NCI-H2196 treated with DMSO at 0.1 percent for 48 hours (cell line): Measurements from ENCODE around the gene BNIP5.
"Not testable (repeated sequence)": the region's sequence is repeated elsewhere in the genome, so short reads cannot be mapped to it uniquely, and the experiment has no call there.

Experiments used
- DNase-seq: peaks from one replicate; lab custom pipeline; 2025; ENCODE audit not compliant: unreplicated experiment; lab: John Stamatoyannopoulos, UW

The BNIP5 gene

DNA sequence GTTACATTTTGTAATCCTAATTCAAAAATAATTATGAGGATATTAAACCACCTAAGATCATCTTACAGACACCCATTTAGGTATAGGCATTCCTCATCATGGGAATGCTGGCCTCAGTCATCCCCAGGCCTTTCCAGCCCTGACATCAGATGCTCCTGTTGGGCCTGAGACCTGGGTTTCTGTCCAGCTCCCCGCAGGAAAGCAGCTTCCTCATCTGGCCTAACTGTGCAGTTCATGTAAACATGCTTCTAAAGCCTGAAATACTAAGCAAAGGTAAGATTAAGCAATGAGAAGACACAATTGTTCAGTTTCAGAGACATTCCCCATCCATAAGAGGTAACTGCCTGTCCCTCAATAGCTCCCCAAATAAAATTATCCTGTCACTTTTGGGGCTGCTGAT is 31.7 kb upstream of the BNIP5 start:
- no peak for DNase-seq

DNA sequence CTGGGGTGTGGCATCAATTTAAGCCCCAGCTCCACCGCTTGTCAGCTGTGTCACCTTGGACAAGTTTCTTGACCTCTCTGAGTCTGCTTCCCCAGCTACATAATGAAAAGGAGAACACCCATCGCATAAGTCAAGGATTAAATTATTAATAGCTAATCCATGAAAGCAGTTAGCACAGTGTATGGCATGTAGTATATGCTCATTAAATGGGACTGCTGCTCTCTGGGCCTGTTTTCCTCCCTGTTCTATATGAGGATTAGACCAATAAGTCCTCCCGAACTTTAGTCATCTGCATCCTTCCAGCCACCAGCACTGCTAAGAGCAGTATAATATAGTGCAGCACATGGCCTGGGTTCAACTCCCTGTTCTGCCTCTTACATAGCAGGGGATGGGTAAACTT is 31.1 kb upstream of the BNIP5 start:
- DNase-seq, result no peak

DNA sequence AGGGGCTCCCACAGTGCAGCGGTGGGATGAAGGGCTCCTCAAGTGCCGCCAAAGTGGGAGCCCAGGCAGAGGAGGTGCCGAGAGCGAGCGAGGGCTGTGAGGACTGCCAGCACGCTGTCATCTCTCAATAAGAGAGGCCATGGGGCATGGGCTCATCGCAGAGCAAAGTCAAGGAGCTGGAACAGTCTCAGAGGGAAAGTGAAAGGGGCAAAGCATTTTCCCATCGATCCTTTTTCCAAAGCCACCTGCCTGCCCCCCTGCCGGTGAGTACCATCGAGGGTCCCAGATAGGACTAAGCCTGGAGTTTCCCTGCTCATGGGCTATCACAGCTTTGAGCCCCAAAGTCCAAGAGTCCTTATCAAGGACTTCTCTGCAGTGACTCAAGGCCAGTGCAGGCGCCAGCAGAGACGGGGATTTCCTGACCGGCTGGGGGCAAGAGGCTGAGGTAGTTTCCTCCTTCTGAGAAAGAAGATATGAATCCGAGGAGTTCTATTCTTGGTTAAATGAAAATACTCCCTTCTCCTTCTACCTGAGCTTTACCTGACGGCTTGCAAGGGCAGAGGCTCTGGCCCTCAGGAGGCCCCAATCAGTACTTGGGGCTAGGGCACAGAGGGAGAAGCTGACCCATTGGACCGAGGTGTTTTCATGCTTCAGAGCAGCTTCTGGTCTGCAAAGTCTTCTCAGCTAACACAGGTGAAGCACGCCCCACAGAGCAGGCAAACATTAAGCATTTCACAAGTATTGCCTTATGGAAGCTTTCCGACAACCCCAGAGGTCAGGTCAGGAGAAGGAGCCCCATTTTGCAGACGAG is 28.2 kb upstream of the BNIP5 start:
- no peak for DNase-seq

DNA sequence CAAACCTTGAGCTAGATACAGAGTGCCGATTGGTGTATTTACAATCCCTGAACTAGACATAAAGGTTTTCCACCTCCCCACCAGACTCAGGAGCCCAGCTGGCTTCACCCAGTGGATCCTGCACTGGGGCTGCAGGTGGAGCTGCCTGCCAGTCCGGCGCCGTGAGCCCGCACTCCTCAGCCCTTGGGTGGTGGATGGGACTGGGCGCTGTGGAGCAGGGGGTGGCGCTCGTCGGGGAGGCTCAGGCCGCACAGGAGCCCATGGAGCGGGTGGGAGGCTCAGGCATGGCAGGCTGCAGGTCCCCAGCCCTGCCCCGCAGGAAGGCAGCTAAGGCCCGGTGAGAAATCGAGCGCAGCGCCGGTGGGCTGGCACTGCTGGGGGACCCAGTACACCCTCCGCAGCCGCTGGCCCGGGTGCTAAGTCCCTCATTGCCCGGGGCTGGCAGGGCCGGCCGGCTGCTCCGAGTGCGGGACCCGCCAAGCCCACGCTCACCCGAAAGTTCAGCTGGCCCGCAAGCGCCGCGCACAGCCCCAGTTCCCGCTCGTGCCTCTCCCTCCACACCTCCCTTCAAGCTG is 27.5 kb upstream of the BNIP5 start:
- not testable (repeated sequence) for DNase-seq

DNA sequence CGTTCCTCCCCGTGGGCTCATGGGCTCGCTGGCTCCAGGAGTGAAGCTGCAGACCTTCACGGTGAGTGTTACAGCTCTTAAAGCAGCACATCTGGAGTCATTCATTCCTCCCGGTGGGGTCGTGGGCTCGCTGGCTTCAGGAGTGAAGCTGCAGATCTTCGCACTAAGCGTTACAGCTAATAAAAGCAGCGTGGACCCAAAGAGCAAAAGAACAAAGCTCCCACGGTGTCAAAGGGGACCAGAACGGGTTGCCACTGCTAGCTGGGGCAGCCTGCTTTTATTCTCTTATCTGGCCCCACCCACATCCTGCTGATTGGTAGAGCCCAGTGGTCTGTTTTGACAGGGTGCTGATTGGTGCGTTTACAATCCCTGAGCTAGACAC is 26.7 kb upstream of the BNIP5 start:
- not testable (repeated sequence) for DNase-seq

DNA sequence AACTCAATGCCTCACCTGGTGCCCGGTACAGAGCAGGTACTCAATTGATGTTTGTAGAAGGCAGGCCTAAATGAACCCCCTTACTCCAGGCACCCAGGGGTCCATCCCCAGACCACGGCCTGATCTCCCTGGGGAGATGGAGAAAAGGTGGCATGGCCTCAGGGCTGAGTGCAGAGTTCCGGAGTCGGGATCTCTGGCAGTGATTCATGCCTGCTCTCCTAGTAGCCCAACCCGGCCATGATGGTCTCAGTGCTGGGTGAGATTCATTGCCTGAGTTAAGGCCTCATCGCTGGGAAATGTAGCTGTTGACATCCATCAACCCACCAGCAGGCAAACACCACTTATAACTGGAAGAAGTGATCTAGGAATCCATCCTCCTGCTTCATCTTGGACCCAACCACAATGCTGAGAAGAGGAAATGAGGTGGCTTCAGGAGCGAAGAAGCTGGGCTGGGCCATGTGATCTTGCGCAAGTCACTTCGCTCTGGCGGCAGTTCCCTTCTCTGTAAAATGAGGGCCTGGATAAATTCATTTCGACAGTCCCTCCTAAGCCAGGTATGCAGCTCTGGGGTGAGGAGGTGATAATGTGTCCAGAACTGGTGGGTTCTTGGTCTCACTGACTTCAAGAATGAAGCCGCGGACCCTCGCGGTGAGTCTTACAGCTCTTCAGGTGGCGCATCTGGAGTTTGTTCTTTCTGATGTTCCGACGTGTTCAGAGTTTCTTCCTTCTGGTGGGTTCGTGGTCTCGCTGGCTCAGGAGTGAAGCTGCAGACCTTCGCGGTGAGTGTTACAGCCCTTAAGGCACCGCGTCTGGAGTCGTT is 26.1 kb upstream of the BNIP5 start:
- DNase-seq, result no peak

DNA sequence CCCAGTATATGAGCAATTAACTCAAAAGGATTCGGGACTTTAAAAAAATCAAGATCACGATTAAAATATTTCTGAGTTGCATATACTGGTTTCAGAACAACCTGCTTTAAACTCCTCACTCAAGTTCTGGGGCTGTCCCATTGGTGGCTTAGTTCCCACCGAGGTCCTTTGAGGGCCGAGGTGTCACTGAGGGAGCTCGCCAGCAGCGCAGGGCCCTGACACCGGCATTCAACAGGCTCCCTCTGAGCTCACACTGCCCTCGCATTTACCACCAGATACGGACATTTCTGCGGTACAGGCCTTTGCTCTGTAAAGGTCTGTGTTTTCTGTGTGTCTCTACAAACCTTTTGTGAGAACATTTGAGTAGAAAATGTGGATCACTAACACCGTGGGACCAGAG is 24.4 kb upstream of the BNIP5 start:
- DNase-seq, result no peak

DNA sequence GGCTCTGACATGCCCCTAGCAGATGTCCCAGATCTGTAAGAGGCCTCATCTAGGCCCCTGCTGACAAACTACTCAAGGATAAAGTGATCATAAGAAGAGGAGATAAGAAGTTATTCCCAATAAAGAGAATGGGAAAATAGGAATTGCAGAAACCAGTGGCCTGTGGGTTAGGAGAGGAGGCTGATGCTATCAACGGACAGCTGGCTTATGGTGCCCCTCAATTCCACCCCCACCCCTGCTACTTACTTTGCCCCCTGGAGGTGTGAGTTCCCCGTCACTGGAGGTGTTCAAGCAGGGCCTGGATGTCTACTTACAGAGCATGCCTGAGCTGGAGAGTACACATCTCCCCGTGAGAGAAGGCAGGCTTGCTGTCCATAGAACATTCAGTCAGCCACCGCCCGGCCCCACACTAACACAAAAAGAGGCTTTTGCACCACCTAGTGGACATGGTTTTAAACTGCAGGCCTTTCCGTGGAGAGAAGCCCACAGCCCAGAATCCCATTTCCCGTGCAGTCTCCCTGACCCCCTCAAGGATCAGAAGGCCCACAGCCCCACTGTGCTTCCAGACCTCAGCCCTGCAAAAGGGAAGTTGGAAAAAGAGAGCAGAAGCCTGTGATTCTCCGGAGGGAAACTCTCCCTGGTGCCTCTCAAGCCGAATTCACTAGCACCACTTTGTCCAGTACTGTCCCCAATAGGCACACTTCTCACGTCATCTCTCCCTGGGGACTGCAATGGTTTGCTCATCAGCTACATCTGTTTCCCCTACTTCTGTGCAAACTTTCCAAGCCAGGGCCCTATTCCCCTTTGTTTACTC is 23.8 kb upstream of the BNIP5 start:
- peak; percentile 69 for DNase-seq

DNA sequence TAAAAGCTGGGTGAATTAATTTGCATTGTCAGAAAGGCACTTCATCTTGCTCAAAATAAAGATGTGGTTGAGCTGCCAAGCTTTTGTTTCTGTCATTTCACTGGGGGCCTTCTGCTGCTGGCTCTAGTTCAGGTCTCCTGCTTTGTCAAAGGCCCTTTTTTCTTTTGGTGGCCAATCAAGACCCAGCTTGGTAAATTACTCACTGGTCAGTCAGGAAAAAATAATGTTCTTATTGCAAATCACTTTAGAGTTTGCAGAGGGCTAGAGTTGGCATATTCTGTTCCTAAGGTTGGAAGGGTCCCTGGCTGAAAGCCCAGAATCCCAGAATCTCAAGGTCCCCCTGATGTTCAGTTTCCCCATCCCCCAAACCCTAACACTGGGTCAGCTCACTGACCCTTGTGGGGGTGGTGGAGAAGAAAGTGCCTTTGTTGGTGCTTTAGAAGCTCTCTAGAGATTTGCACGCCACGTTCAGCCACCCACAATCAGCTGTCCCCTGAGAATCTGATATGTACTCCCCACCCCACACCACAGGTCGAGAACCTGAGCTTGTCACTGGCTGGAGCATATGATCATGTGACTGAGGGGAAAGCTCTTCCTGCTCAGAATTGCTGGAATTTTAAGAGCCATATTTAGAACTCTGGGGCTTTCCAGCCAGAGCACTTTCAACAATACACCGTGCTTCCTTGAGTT is 21.7 kb upstream of the BNIP5 start:
- DNase-seq, result peak; percentile 36

DNA sequence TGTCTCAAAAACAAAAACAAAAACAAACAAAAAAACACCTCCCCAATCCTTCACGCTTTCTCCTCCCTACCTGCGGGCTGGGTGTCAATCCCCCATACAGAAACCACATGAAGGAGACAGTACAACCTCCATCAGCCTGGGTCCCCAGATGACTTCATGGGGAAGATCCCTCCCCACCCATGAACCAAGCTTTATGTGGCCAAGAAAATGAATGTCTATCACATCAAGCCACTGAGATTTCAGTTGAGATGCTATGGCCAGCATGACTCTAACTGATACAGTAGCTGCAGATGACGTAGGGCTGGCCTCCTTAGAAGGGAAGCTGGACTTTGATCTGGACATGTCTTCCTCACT is 21.2 kb upstream of the BNIP5 start:
- no peak for DNase-seq

DNA sequence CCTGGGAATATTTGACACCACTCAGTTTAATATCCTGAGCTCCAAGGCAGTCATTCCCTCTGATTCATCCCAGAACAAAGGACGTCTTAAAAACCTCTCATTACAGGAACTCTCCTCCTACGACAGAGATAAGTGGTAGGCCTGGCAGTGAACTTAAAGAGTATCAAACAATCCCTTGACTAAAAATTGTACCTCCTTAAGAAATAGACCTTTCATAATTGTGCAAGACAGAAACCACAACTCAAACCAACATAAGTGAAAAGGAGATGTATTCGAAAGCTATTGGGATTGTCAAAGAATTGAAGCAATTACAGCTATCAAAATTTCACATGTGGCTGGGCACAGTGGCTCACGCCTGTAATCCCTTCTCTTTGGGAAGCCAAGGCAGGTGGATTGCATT is 19.1 kb upstream of the BNIP5 start:
- DNase-seq, result no peak

DNA sequence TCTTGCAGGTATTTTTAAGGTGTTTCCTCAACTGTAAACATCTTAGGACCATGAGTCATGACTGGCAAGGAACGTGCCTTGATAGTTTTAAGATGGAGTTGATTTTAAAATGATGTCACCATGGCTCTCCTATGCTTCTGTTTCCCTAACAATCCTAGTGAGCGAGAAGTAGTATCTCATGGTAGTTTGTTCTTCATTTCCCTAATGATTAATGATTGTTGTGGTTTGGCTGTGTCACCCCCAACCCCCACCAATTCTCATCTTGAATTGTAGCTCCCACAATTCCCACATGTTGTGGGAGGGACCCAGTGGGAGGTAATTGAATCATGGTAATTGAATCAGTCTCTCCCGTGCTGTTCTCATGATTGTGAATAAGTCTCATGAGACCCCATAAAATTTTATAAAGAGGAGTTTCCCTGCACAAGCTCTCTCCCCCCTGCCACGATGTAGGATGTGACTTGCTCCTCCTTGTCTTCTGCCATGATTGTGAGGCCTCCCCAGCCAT is 16.8 kb upstream of the BNIP5 start:
- no peak for DNase-seq

DNA sequence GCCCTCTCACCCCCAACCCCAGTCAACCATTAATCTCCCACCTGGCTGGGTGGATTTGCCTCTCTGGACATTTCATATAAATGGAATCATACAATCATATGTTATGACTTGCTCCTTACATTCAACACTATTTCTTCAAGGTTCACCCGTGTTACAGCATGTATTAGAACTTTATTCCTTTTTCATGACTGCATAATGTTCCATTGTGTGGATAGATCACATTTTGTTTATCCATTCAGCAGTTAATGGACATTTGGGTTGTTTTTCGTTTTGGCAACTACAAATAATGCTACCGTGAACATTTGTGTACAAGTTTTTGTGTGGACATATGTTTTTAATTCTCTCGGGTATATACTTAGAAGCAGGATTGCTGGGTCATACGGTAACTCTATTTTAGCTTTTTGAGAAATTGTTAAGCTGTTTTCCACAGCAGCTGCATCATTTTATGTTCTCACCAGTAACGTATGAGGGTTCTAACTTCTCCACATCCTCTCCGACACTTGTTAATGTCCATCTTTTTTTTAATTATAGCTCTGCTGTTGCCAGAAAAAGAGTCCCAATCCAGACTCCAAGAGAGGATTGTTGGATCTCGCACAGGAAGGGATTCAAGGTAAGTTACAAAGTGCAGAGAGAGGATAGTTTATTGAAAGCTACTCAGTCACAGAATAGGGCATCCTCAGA is 15.9 kb upstream of the BNIP5 start:
- DNase-seq, result no peak

DNA sequence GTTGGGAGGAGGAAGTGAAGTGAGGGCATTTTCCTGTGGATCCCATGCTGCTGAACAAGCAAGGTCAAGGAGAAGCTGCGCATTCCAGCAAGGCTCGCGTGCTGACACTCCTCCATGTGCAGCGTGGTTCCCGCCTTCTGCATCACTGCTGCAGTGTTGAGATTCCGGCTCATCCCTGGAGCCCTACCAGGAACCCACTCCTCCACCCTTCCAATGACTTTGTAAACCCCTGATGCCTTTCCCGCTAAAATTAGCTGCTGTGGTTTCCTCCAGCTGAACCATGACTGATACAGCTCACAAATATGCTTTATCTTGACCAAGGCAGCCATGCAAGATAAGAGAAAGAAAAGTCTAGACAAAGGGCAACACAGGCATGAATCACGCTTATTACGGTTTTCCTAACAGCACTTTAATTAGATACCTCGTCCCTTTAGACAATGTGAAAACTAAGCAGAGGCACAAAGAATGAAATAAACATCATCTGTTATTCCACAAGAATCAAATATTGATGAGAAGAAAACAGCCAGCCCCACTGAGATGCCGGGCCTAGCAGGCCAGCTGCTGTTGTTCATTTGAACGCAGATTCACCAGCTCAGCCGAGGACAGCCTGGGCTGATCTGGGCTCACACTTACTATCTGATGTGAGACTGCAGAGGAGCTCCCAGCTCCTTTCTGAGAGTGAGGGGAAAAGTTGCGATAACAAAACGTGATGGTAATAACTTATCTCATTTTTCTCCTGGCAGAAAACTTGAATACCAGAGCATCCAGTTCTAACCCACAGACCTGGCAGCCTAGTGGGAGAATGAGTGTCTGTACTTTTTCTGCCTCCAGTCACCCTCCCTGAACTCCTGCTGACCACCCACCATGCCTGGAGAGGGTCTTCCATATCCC is 14.2 kb upstream of the BNIP5 start:
- no peak for DNase-seq

DNA sequence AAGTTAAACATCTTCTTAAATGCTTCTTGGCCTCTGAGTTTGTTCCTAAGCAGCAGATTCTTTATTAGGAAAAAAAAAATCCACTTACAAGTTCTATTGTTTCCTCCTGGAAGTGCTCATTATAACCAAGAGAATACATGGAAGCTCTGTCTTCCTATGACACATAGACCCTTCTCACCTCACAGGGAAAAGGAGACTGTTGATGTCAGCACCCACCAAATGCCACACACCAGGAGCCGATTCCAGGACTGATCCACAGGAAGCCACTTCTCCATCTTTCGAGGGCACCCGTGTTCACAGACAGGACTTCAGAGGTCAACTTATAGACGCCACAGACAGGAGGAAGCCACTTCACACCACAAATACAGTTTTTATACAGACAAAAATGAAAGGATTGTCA is 13.4 kb upstream of the BNIP5 start:
- DNase-seq, result no peak

DNA sequence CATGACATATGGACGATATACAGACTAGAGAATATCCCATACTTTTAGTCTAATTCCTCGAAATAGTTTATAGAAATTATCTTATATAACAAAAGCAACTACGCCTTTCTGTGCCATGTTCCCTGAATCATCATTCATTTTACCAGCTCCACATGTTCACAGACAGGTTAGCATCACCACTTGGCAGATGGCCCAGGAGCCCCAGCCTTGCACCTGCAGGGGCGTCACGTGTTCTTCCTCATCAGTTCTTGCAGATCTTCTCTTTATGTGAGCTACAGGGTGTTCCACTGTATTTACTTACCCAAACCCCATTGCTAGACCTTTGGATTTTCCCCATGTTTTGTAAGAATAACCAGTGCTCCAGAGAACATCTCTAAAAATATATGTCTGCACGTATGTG is 12.6 kb upstream of the BNIP5 start:
- peak; percentile 67 for DNase-seq

DNA sequence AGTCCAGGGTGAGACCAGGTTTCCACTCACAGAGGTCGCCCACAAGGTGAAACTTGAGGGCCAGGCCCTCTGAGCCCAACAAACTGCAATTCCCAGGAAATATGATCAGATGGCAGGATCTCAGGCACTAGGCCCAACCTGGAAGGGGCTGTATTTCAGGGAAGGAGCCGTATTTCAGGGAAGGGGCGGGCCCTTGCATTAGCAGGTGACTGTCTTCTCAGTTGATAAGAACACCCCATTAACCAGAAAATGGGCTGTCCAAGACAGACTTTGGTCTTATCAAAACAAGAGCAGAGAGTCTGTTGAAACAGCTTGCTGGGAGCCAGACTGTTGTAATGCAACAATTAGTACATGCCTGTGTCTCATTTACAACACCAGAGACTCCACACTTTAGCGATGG is 10.9 kb upstream of the BNIP5 start:
- DNase-seq, result no peak

DNA sequence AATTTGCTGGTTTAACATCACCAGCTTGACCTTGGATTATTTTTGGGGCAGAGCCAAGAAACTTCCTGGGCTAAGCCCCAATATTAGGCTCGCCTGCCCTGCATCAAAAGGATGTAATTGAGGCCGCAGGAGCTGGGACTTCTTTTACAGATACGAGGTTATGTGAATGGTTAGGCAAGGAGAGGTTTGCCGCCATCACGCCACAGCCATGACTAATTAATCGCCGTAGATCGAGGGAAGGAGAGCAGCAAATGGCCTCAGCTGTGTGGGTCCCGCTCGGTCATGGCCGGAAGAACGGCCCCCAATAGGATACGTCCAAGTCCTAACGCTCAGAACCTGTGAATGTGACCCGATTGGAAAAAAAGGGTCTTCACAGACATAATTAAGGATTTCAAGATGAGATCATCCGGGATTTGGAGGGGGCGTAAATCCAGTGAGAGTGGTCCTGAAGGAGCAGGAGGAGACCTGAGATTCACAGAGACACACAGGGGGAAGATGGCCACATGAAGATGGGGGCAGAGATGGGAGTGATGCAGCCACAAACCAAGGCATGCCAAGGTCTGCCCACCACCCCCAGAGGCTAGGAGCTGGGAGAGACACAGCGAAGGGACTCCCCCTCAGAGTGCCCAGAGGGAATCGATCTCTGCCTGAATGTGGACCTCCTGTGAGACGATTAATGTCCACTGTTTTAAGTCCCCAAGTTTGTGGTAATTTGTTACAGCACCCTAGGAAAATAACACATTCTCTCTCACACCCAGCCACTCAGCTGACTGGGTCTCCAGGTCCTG is 10.0 kb upstream of the BNIP5 start:
- no peak for DNase-seq
